ENCODE measurements around the gene SYT6. TPM values are rescaled to one million over a fixed set of nuclear protein-coding genes. Genes with fewer than 3 reads are reported as not detected.

The SYT6 gene
- total RNA-seq, 1 donor from 2014 or later: not detected

DNA sequence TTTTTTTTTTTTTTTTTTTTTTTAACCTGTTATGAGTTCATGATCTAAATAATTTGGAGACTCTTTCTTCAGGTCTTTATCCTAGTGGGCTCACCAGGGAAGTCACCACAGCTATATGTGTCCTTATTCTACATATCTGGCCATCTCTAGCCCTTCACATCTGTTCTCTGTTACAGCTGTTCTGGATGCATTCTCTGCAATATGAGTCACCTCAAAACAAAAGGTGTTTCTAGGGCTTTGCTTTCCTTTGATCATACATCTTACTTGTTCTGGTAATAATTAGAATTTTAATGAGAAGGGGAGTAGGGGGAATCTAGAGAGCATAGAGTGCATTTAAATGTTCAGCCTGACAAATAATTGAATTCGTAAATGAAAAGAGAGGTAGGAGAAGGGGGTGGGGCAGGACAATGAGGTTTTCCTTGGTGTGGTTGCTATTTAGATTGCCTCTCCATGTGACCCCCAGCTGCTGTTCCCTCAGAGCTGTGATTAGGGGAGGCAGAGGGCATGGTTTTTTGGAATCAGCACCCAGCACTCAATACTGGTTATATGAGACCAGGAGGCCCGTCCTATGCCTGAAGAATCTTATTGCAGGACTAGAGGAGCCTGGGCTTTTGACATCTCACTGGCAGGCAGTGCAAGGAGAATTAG is 8.0 kb downstream of the SYT6 start:
- Histone ChIP-seq H3K36me3 (no peaks in the 10 kb centered on the region), H3K9me3 (replicated peaks) (no peaks in the 10 kb centered on the region), H3K27ac (replicated peaks) (no peak overlapping the region), H3K27me3 (ENCODE audit: low read depth) (peaks cover 63% of the 10 kb centered on the region), H3K4me3 (no peak overlapping the region), H3K4me1 (no peaks in the 10 kb centered on the region)
- TF ChIP-seq, protein P1, sequence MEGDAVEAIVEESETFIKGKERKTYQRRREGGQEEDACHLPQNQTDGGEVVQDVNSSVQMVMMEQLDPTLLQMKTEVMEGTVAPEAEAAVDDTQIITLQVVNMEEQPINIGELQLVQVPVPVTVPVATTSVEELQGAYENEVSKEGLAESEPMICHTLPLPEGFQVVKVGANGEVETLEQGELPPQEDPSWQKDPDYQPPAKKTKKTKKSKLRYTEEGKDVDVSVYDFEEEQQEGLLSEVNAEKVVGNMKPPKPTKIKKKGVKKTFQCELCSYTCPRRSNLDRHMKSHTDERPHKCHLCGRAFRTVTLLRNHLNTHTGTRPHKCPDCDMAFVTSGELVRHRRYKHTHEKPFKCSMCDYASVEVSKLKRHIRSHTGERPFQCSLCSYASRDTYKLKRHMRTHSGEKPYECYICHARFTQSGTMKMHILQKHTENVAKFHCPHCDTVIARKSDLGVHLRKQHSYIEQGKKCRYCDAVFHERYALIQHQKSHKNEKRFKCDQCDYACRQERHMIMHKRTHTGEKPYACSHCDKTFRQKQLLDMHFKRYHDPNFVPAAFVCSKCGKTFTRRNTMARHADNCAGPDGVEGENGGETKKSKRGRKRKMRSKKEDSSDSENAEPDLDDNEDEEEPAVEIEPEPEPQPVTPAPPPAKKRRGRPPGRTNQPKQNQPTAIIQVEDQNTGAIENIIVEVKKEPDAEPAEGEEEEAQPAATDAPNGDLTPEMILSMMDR (IDR thresholded peaks at IDR 0.05; ENCODE audit: borderline replicate concordance): no peak
- no peak for DNase-seq
- intact Hi-C loops (cut with micrococcal nuclease): no loop called here

DNA sequence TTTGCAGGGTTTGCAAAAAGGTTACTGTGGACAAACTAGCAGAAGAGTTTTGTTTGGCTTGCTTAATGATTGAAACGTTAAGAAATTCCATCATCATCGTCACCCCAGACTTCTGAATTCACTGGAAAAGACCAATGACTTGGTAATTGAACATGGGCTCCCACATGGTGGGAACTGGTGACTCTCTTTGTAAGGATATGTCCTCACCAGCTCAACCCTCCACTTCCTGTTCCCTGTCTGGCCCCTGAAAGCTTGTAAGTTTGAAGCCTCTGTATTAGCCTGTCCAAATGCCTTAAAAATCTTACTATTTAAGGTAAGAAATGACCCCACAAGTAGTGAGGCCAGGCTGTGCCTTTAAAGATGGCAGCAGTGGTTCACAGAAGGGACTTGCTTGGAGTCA is 9.7 kb downstream of the SYT6 start:
- Histone ChIP-seq H3K4me3 (no peak overlapping the region), H3K4me1 (no peaks in the 10 kb centered on the region), H3K27me3 (ENCODE audit: low read depth) (peaks cover 48% of the 10 kb centered on the region), H3K9me3 (replicated peaks) (no peaks in the 10 kb centered on the region), H3K27ac (replicated peaks) (no peak overlapping the region), H3K36me3 (no peaks in the 10 kb centered on the region)
- DNase-seq: no peak
- intact Hi-C loops (cut with micrococcal nuclease): no loop called here
- TF ChIP-seq, protein P1 (IDR thresholded peaks at IDR 0.05; ENCODE audit: borderline replicate concordance): no peak

DNA sequence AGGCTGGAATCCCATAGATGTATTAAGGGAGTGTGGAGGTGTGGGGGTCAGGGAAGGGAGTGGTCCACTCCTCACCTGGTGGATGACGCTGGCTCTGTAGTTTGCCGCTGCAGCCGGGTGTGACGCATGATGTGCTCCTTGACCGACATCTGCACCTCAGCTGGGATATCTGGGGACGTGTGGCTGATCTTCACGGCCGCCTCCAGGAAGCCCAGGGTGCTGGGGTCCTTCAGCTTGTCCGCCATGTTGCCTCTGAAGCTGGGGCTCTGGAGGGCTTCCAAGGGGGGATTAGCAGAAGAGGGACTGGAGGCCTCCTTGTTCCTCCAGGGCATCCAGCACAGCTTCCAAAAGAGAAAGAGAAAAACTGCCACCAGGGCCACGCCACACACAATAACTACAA is 14.1 kb downstream of the SYT6 start:
- Histone ChIP-seq H3K4me1 (no peaks in the 10 kb centered on the region), H3K27me3 (ENCODE audit: low read depth) (peaks cover 37% of the 10 kb centered on the region), H3K27ac (replicated peaks) (no peak overlapping the region), H3K36me3 (no peaks in the 10 kb centered on the region), H3K4me3 (no peak overlapping the region), H3K9me3 (replicated peaks) (no peaks in the 10 kb centered on the region)
- intact Hi-C loops (cut with micrococcal nuclease): no loop called here
- TF ChIP-seq, protein P1 (IDR thresholded peaks at IDR 0.05; ENCODE audit: borderline replicate concordance): no peak
- DNase-seq: no peak

DNA sequence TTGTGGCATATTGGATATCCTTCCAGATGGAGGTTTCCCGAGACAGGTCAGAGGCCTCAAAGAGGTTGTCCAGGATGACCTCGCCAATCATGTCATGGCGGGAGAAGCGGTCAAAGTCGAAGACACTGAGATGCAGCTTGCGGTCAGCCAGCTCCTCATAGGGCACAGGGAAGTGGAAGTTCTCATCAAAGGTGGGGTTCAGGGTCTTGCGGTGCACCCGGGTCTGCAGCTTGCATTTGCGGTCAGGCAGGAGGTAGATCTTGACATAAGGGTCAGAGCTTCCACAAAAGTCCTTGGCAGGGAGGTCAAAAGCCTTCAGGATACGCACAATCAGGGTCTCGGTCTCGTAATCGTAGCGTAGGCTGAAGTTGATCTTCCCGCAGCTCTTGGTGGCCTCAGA is 16.2 kb downstream of the SYT6 start:
- DNase-seq: no peak
- TF ChIP-seq, protein P1 (IDR thresholded peaks at IDR 0.05; ENCODE audit: borderline replicate concordance): no peak
- no peaks in the 10 kb centered on the region for H3K9me3 ChIP-seq (replicated peaks)
- intact Hi-C loops (cut with micrococcal nuclease): no loop called here
- no peaks in the 10 kb centered on the region for H3K4me1 ChIP-seq
- H3K27me3 ChIP-seq (ENCODE audit: low read depth): peaks cover 43% of the 10 kb centered on the region
- H3K4me3 ChIP-seq: no peak overlapping the region
- H3K36me3 ChIP-seq: no peaks in the 10 kb centered on the region
- no peak overlapping the region for H3K27ac ChIP-seq (replicated peaks)

DNA sequence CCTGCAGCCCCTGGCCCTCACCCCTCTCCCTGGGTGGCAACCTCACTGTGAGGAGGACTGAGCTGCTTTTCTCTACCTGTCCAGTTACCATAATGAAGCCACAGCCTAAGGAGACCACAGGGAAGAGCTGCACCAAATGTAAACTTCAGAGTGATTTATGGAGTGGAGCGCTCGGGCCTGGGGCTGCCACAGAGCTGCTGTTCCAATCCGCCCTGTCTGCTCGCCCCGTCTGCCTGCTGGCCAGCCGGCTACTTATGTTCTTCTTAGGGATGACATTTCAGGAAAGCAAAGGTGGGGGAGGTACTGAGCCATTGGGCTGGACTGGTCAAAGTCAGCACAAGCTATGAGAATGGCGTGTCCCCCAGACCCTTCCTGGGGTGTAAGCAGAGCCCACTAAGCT is 17.9 kb downstream of the SYT6 start:
- intact Hi-C loops (cut with micrococcal nuclease): no loop called here
- DNase-seq: no peak
- TF ChIP-seq, protein P1 (IDR thresholded peaks at IDR 0.05; ENCODE audit: borderline replicate concordance): no peak

More for the DNA sequence above, 17.9 kb downstream of the SYT6 start:
- Histone ChIP-seq H3K4me3 (no peak overlapping the region), H3K9me3 (replicated peaks) (no peaks in the 10 kb centered on the region), H3K36me3 (no peaks in the 10 kb centered on the region), H3K27me3 (ENCODE audit: low read depth) (peaks cover 50% of the 10 kb centered on the region), H3K4me1 (no peaks in the 10 kb centered on the region), H3K27ac (replicated peaks) (no peak overlapping the region)
